BLaER1 (cell line): ENCODE data around the gene RBM19.

Source experiments
- H3K27ac ChIP-seq: shearing (Covaris generic); formaldehyde crosslinking; 2 replicates; pipeline ENCODE4 v1.8.1; 2022
- H3K27me3 ChIP-seq: shearing (Covaris generic); formaldehyde crosslinking; 2 replicates; pipeline ENCODE4 v1.8.1; 2022
- H3K36me3 ChIP-seq: shearing (Covaris generic); formaldehyde crosslinking; 2 replicates; pipeline ENCODE4 v1.8.1; 2022
- H3K4me1 ChIP-seq: shearing (Covaris generic); formaldehyde crosslinking; 2 replicates; pipeline ENCODE4 v1.8.1; 2022
- H3K4me2 ChIP-seq: shearing (Covaris generic); formaldehyde crosslinking; 2 replicates; pipeline ENCODE4 v1.8.1; 2022
- H3K4me3 ChIP-seq: shearing (Covaris generic); formaldehyde crosslinking; 2 replicates; pipeline ENCODE4 v1.8.1; 2022
- H3K9ac ChIP-seq: shearing (Covaris generic); formaldehyde crosslinking; 2 replicates; pipeline ENCODE4 v1.8.1; 2022
- H3K9me3 ChIP-seq: shearing (Covaris generic); formaldehyde crosslinking; 2 replicates; pipeline ENCODE4 v1.8.1; 2022
- H4K20me1 ChIP-seq: shearing (Covaris generic); formaldehyde crosslinking; 2 replicates; pipeline ENCODE4 v1.8.1; 2022
- Cebpa-rat ChIP-seq: shearing (Covaris generic); IDR thresholded peaks from 2 replicates; pipeline ENCODE4 v1.8.1; 2022

Gene RBM19

DNA sequence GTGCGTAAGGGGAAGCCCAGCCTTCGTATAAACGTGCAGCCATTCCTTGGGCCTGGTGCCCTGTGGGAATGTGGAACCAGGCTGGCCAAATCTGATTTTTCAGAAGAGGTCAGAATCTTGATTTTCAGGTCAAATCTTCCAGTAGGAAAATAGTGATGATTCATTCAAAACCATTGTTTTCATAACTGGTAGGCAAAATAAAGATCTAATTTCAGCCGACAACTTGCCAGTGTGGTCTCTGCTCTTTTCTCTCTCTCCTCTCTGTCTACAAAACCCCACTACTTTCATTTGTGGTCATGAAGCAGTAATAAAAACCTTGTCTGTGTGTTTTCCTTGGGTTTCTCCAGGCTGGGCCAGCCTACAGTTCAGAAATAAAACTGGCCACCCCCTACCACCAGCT lies 135.1 kb downstream of the RBM19 start:
- Histone ChIP-seq H3K36me3 (no peaks in the 10 kb centered on the region), H3K4me2 (no peak overlapping the region), H3K27me3 (no peaks in the 10 kb centered on the region), H3K4me3 (no peak overlapping the region), H3K9ac (no peak overlapping the region), H3K4me1 (peaks cover 7% of the 10 kb centered on the region), H4K20me1 (no peaks in the 10 kb centered on the region), H3K9me3 (no peaks in the 10 kb centered on the region), H3K27ac (no peak overlapping the region)
- no peak for TF ChIP-seq Cebpa-rat

GRCh38 chr12:113829212-113829611 lies 136.9 kb downstream of the RBM19 start:
- Histone ChIP-seq H3K27me3 (no peaks in the 10 kb centered on the region), H3K9me3 (no peaks in the 10 kb centered on the region), H3K9ac (no peak overlapping the region), H3K36me3 (no peaks in the 10 kb centered on the region), H3K4me2 (no peak overlapping the region), H3K4me3 (no peak overlapping the region), H3K4me1 (peaks cover 7% of the 10 kb centered on the region), H3K27ac (no peak overlapping the region), H4K20me1 (no peaks in the 10 kb centered on the region)
- TF ChIP-seq Cebpa-rat: no peak

GRCh38 chr12:113827539-113828114 lies 138.5 kb downstream of the RBM19 start:
- Histone ChIP-seq H3K4me3 (no peak overlapping the region), H3K9ac (no peak overlapping the region), H3K27ac (no peak overlapping the region), H3K9me3 (no peaks in the 10 kb centered on the region), H3K27me3 (no peaks in the 10 kb centered on the region), H3K36me3 (peaks cover 5% of the 10 kb centered on the region; the same call in 1 of the 2 replicates), H3K4me1 (no peaks in the 10 kb centered on the region), H3K4me2 (no peak overlapping the region), H4K20me1 (no peaks in the 10 kb centered on the region)
- no peak for TF ChIP-seq Cebpa-rat

GRCh38 chr12:113826805-113827538 lies 139.2 kb downstream of the RBM19 start:
- no peak overlapping the region for H3K27ac ChIP-seq
- H3K36me3 ChIP-seq: peaks cover 11% of the 10 kb centered on the region; the same call in 1 of the 2 replicates
- TF ChIP-seq Cebpa-rat: no peak
- H3K4me2 ChIP-seq: no peak overlapping the region
- no peak overlapping the region for H3K9ac ChIP-seq
- H3K9me3 ChIP-seq: no peaks in the 10 kb centered on the region
- no peak overlapping the region for H3K4me3 ChIP-seq
- no peaks in the 10 kb centered on the region for H4K20me1 ChIP-seq
- no peaks in the 10 kb centered on the region for H3K4me1 ChIP-seq
- no peaks in the 10 kb centered on the region for H3K27me3 ChIP-seq

DNA sequence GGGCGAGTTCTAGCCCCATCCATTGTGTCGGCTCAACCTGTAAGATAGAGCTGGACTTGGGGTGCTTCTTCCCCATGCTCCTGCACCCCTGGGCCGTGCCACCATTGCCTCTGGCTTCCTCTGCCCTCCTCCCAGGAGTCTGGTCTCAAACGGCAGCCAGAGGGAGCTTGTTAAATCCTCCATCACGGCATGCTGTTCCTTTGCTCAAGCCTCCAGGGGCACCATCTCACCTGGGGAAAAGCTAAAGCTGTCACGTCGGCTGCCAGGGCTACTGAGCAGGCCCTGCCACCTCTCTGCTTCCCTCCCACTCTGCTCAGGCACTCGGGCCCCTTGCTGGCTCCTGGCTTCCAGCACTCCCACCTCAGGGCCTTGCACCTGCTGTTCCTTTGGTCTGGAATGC lies 140.4 kb downstream of the RBM19 start:
- no peak overlapping the region for H3K4me3 ChIP-seq
- H3K9ac ChIP-seq: no peak overlapping the region
- H3K4me1 ChIP-seq: no peaks in the 10 kb centered on the region
- H4K20me1 ChIP-seq: no peaks in the 10 kb centered on the region
- no peak overlapping the region for H3K27ac ChIP-seq
- no peak overlapping the region for H3K4me2 ChIP-seq
- H3K9me3 ChIP-seq: no peaks in the 10 kb centered on the region
- peaks cover 24% of the 10 kb centered on the region for H3K36me3 ChIP-seq
- H3K27me3 ChIP-seq: no peaks in the 10 kb centered on the region
- no peak for TF ChIP-seq Cebpa-rat

DNA sequence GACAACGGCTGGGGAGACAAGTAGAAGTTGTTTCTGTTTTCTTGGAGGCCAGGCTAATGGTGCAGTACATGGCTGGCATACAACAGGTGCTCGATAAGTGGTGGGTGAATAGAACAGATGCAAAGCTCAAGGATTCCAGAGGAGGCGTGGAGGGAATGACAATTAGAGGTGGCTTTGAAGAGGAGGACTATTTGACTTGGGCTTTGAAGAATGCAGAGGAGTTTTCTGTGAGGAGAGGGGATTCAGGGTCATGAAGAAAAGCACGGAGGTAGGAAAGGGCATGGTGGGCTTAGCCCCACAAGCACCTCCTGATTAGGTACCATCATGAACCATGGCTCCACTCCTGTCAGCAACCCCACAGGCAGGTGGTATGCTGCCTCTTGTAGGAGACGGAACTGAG lies 142.3 kb downstream of the RBM19 start:
- H4K20me1 ChIP-seq: no peaks in the 10 kb centered on the region
- no peaks in the 10 kb centered on the region for H3K4me1 ChIP-seq
- no peak for TF ChIP-seq Cebpa-rat
- H3K4me3 ChIP-seq: no peak overlapping the region
- no peak overlapping the region for H3K9ac ChIP-seq
- H3K27ac ChIP-seq: no peak overlapping the region
- no peaks in the 10 kb centered on the region for H3K27me3 ChIP-seq
- H3K9me3 ChIP-seq: no peaks in the 10 kb centered on the region
- H3K4me2 ChIP-seq: no peak overlapping the region
- H3K36me3 ChIP-seq: peaks cover 26% of the 10 kb centered on the region

DNA sequence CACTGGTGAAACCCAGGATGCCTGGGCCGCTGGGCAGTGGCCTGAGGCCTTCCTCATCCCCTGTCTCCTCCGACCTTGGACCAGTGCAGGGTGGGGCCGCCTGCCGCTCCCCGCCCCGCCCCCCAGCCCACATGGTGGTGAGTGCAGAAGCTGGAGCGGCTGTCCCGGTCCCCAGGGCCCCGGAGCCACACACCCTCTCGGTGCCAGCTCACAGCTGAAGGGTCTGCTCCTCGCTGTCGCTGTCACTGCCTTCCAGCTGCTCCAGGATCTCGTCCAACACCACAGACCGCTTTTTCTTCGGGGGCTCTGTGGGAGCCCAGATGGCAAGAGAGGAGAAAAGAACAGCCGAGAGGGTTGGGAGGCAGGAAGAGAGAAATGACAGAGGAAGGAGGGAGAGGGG lies 143.1 kb downstream of the RBM19 start:
- no peaks in the 10 kb centered on the region for H3K4me1 ChIP-seq
- H4K20me1 ChIP-seq: no peaks in the 10 kb centered on the region
- no peak overlapping the region for H3K4me2 ChIP-seq
- H3K4me3 ChIP-seq: no peak overlapping the region
- peaks cover 26% of the 10 kb centered on the region for H3K36me3 ChIP-seq
- no peak for TF ChIP-seq Cebpa-rat
- H3K27ac ChIP-seq: no peak overlapping the region
- no peak overlapping the region for H3K9ac ChIP-seq
- no peaks in the 10 kb centered on the region for H3K27me3 ChIP-seq
- H3K9me3 ChIP-seq: no peaks in the 10 kb centered on the region

- H3K9ac ChIP-seq: no peak overlapping the region
- H3K4me1 ChIP-seq: no peaks in the 10 kb centered on the region
- TF ChIP-seq Cebpa-rat: no peak
- no peak overlapping the region for H3K4me2 ChIP-seq
- no peak overlapping the region for H3K4me3 ChIP-seq
- H3K9me3 ChIP-seq: no peaks in the 10 kb centered on the region
- peaks cover 33% of the 10 kb centered on the region for H3K36me3 ChIP-seq
- no peaks in the 10 kb centered on the region for H3K27me3 ChIP-seq
- H4K20me1 ChIP-seq: no peaks in the 10 kb centered on the region
- no peak overlapping the region for H3K27ac ChIP-seq
Measured at GRCh38 chr12:113820842-113821241, 145.3 kb downstream of the RBM19 start.

GRCh38 chr12:113820309-113820708 lies 145.8 kb downstream of the RBM19 start:
- H3K9ac ChIP-seq: no peak overlapping the region
- TF ChIP-seq Cebpa-rat: no peak

DNA sequence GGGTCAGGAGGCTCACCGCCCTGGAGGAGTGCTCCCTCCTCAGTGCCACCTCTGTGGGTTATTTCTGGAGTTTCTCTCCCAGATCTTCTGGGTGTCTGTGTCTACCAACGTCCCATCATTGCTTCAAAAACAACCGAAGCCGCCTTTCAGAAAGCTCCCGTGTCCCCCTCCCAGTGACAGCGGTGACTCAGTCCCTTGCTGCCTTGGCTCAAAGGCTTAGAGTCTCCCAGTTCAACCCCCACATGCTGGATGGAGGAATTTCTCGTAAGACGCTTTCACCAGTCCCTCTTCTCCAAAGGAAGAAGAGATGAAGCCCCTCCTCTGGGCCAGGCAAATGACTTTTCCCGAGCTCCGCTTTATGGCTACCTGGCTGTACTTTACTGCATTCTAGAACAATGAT lies 146.6 kb downstream of the RBM19 start:
- Histone ChIP-seq H3K4me1 (no peaks in the 10 kb centered on the region), H3K9me3 (no peaks in the 10 kb centered on the region), H3K4me3 (no peak overlapping the region), H3K36me3 (peaks cover 33% of the 10 kb centered on the region), H3K9ac (no peak overlapping the region), H4K20me1 (no peaks in the 10 kb centered on the region), H3K27ac (no peak overlapping the region), H3K27me3 (no peaks in the 10 kb centered on the region), H3K4me2 (no peak overlapping the region)
- TF ChIP-seq Cebpa-rat: no peak

More at GRCh38 chr12:113820309-113820708, 145.8 kb downstream of the RBM19 start:
- Histone ChIP-seq H3K27me3 (no peaks in the 10 kb centered on the region), H3K4me3 (no peak overlapping the region), H3K9me3 (no peaks in the 10 kb centered on the region), H3K36me3 (peaks cover 33% of the 10 kb centered on the region), H3K27ac (no peak overlapping the region), H3K4me1 (no peaks in the 10 kb centered on the region), H4K20me1 (no peaks in the 10 kb centered on the region), H3K4me2 (no peak overlapping the region)
